HUES6 (cell line): Measurements from ENCODE around the gene PLSCR1.

Source experiments
- H3K27ac ChIP-seq: 2 replicates; pipeline ENCODE4 v1.7.0; 2013; ENCODE audit warnings: low read depth, mild to moderate bottlenecking, low read length, inconsistent platforms
- H3K27me3 ChIP-seq: 2 replicates; pipeline ENCODE4 v1.6.1; 2013; ENCODE audit warnings: low read length; ENCODE audit not compliant: control insufficient read depth, insufficient read depth
- H3K36me3 ChIP-seq: 2 replicates; pipeline ENCODE4 v1.6.1; 2013; ENCODE audit warnings: low read length; ENCODE audit not compliant: control insufficient read depth, insufficient read depth
- H3K4me1 ChIP-seq: 2 replicates; pipeline ENCODE4 v1.6.1; 2013; ENCODE audit warnings: low read length; ENCODE audit not compliant: control insufficient read depth, insufficient read depth
- H3K4me3 ChIP-seq: 2 replicates; pipeline ENCODE4 v1.5.1; 2013; ENCODE audit warnings: low read depth, low read length
- H3K9ac ChIP-seq: one replicate; pipeline ENCODE4 v1.6.1; 2013; ENCODE audit warnings: mild to moderate bottlenecking, low read length
- H3K9me3 ChIP-seq: 2 replicates; pipeline ENCODE4 v1.6.1; 2013; ENCODE audit warnings: low read depth, low read length; ENCODE audit not compliant: control insufficient read depth, insufficient read depth

The PLSCR1 gene

GRCh38 chr3:146472611-146473010, 71.8 kb downstream of the PLSCR1 start:
- H3K27me3 ChIP-seq = no peaks in the 10 kb centered on the region
- H3K36me3 ChIP-seq = no peaks in the 10 kb centered on the region
- no peaks in the 10 kb centered on the region for H3K4me1 ChIP-seq
- no peaks in the 10 kb centered on the region for H3K9me3 ChIP-seq
- no peak overlapping the region for H3K4me3 ChIP-seq
- no peak overlapping the region for H3K27ac ChIP-seq
- no peak overlapping the region for H3K9ac ChIP-seq

DNA sequence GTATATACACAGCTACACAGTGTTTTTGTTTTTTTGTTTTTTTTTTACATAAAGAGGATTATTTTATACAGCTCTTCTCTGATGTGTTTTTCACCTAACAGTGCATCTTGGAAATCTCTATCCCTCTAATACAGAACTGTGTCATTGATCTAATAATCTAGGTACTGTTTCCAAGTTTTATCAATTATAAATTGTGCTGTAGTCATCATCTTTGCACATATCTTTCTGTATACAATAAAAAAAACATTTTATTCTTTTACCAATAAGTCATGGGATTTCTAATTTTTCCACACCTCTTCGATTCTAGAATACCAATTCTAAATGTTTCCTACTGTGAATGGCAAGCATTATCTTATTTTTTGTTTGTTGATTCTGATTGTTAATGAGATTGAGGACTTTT, 73.4 kb downstream of the PLSCR1 start:
- Histone ChIP-seq H3K27me3 (no peaks in the 10 kb centered on the region), H3K4me1 (no peaks in the 10 kb centered on the region), H3K9me3 (no peaks in the 10 kb centered on the region), H3K36me3 (no peaks in the 10 kb centered on the region), H3K27ac (no peak overlapping the region), H3K4me3 (no peak overlapping the region), H3K9ac (no peak overlapping the region)

- H3K27ac ChIP-seq = no peak overlapping the region
- no peaks in the 10 kb centered on the region for H3K36me3 ChIP-seq
- H3K9ac ChIP-seq = no peak overlapping the region
- H3K27me3 ChIP-seq = no peaks in the 10 kb centered on the region
- no peak overlapping the region for H3K4me3 ChIP-seq
- no peaks in the 10 kb centered on the region for H3K4me1 ChIP-seq
- no peaks in the 10 kb centered on the region for H3K9me3 ChIP-seq
These were observed 73.9 kb downstream of the PLSCR1 start for GRCh38 chr3:146470425-146470990.

DNA sequence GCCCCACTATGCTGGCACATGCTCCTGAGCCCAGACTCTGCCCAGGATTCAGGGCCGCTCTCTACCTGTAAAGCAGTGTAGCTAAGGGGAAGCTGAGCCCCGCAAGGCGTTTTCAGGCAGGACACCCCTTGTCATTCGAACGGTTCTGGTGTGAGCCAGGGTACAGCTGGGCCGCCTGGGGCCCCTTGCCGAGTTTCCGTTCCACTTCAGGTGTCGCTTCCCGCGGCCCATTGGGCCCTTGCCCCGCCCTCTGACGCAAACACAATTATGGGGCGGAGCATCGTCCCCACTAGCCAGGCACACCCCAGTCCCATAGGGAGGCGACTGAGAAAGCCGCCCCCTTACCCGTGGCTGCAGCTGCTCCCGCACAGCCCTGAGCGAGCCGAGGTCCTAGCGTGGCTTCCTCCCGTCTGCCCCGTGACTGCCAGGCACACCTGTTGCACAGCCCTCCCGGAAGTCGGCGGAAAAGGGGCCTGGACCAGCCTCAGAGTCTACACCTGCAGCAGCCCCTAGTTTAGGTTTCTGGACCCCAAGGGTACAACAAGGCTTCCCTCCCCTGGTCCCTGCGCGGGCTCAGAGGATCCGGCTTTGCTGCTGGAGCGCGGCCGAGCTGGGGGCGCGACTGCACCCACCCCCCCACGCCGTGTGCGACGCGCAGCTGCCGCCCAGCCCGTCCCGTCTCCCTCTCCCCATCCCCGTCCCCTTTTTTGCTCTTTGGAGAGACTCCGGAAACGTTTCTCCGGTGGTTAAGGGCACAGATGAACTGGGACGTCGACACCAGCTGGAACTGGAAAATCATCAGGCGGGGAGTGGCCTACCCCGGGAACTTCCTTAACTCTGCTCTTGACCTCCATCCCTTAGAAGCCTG, 75.0 kb downstream of the PLSCR1 start, which contains the start of gene PLSCR2:
TSS of gene PLSCR2 (minus strand) at position 412 of the 868 bp plus-strand sequence. CDS start 9,657 bp downstream, outside the sequence.
- no peak within 1 kb of the TSS for H3K27ac ChIP-seq
- no peaks in the 10 kb centered on the region for H3K27me3 ChIP-seq
- H3K4me3 ChIP-seq = peak within 1 kb of the TSS; percentile 56; the same call in 1 of the 2 replicates

GRCh38 chr3:146468671-146469149, 75.7 kb downstream of the PLSCR1 start:
- Histone ChIP-seq H3K4me3 (peak overlapping the region; percentile 56; the same call in 1 of the 2 replicates), H3K4me1 (no peaks in the 10 kb centered on the region)

More for the DNA sequence above, 75.0 kb downstream of the PLSCR1 start, which contains the start of gene PLSCR2:
- Histone ChIP-seq H3K9ac (no peak within 1 kb of the TSS), H3K4me1 (no peaks in the 10 kb centered on the region), H3K36me3 (no peaks in the 10 kb centered on the region), H3K9me3 (no peaks in the 10 kb centered on the region)

DNA sequence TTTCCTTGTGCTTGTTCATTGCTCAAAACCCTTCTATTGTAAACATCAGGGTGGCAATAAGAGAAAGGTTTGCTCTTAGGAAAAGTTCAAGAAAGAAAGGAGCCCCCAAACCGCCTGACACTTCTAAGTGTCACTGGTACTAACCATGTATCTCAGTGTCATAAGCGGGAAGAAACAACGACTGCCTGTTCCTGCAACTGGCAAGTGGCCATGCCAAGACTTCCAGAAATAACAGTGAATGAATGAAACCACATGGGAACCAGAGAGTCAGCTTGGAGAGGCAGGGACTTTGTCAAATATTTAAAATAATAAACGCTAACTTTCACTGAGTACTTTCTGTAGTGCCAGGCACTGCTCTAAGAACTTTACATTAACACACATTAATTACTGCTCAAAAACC, 76.2 kb downstream of the PLSCR1 start:
- Histone ChIP-seq H3K9me3 (no peaks in the 10 kb centered on the region), H3K4me3 (no peak overlapping the region), H3K36me3 (no peaks in the 10 kb centered on the region), H3K27me3 (no peaks in the 10 kb centered on the region), H3K4me1 (no peaks in the 10 kb centered on the region), H3K9ac (no peak overlapping the region), H3K27ac (no peak overlapping the region)

More at GRCh38 chr3:146468671-146469149, 75.7 kb downstream of the PLSCR1 start:
- H3K27me3 ChIP-seq = no peaks in the 10 kb centered on the region
- no peaks in the 10 kb centered on the region for H3K9me3 ChIP-seq
- H3K27ac ChIP-seq = no peak overlapping the region
- H3K9ac ChIP-seq = no peak overlapping the region
- no peaks in the 10 kb centered on the region for H3K36me3 ChIP-seq

DNA sequence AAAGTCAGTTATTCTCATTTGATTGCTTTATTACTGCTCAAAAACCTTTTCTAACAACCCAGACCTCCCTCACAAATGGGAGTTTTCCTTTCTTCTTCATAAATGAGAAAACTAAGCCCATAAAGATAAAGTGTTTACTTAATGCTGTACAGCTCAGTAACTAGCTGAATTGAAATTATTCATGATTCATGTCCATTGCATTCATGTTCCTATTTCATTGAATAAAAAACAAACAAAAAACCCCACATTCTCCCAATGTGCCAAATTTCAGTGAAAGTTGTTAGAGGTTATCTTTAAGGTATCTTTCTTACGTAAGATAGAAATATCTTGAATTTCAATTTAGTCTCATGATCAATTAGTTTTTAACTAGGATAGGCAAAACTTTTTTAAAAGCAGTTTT, 77.8 kb downstream of the PLSCR1 start:
- H3K27ac ChIP-seq = no peak overlapping the region
- H3K4me3 ChIP-seq = no peak overlapping the region
- no peaks in the 10 kb centered on the region for H3K4me1 ChIP-seq
- H3K9ac ChIP-seq = no peak overlapping the region
- H3K36me3 ChIP-seq = no peaks in the 10 kb centered on the region
- H3K27me3 ChIP-seq = no peaks in the 10 kb centered on the region
- no peaks in the 10 kb centered on the region; the same call in 1 of the 2 replicates for H3K9me3 ChIP-seq

DNA sequence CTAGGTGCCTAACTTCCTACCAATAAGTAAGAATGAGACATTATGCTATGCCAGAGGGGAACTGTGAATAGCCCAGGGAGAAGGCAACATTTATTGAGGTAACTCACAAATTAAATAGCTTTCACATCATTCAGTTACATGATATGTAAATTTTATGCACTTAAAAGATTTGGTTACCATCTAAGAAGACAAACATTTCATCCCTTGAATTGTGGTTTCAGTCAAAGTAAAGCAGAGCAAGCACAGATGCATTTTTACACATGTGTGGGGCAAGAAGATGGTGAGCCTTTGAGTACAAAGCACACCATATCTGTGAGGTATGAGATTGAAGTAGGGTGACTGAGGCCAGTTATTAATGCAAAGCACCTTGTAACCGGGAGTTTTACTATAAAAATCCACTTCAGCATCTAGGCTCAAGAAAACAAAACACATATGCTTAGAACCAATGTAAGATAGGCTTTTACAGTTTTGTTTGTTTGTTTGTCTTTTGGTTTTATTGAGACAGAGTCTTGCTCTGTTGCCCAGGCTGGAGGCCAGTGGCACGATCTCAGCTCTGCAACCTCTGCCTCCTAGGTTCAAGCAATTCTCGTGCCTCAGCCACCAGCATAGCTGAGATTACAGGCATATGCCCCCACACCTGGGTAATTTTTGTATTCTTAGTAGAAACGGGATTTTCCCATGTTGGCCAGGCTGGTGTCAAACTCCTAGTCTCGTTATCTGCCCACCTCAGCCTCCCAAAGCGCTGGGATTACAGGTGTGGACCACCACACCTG, 78.5 kb downstream of the PLSCR1 start:
- Histone ChIP-seq H3K4me3 (no peak overlapping the region), H3K9me3 (no peaks in the 10 kb centered on the region; the same call in 1 of the 2 replicates), H3K27me3 (no peaks in the 10 kb centered on the region), H3K36me3 (no peaks in the 10 kb centered on the region), H3K9ac (no peak overlapping the region), H3K4me1 (no peaks in the 10 kb centered on the region), H3K27ac (no peak overlapping the region)
